Left lung (tissue), 10 donors: ENCODE measurements around the gene MAML2. TPM values are rescaled to one million over a fixed set of nuclear protein-coding genes. Genes with fewer than 3 reads are reported as not detected.
"Not testable (repeated sequence)": the region's sequence is repeated elsewhere in the genome, so short reads cannot be mapped to it uniquely, and the experiment has no call there.

Source experiments
- ATAC-seq: fragments of 200-7000 bp; cut with Tn5 transposase; one replicate; pipeline ENCODE4 v1.9.1; 2020; ENCODE audit warnings: moderate library complexity
- DNase-seq, 4 donors: peaks; one replicate each; pipeline ENCODE4 v3.0.0-alpha.2; 2013 to 2020
- H3K27ac ChIP-seq, 2 donors: fragments of 200-600 bp; sonication (generic) in 1 of 2; one replicate each; pipeline versions ENCODE4 v1.5.0 to v1.8.0; 2020 to 2021
- H3K27me3 ChIP-seq, 2 donors: fragments of 200-600 bp; sonication (generic) in 1 of 2; one replicate each; pipeline versions ENCODE4 v1.5.0 to v1.8.0; 2020 to 2021
- H3K36me3 ChIP-seq, 2 donors: fragments of 200-600 bp; sonication (generic) in 1 of 2; one replicate each; pipeline versions ENCODE4 v1.5.0 to v1.8.0; 2020 to 2021
- H3K4me1 ChIP-seq, 2 donors: fragments of 200-600 bp; one replicate each; pipeline ENCODE4 v1.8.0; 2021
- H3K4me3 ChIP-seq, 2 donors: fragments of 200-600 bp; sonication (generic) in 1 of 2; one replicate each; pipeline versions ENCODE4 v1.5.0 to v1.8.0; 2020 to 2021; ENCODE audit warnings: mild to moderate bottlenecking in 1 of 2
- H3K9me3 ChIP-seq, 2 donors: fragments of 200-600 bp; sonication (generic) in 1 of 2; one replicate each; pipeline versions ENCODE4 v1.5.0 to v1.8.0; 2020 to 2021
- intact Hi-C, 2 donors: fragments of 100-400 bp; cut with DNase I; formaldehyde crosslinking; loops; one replicate each; pipeline versions ENCODE4 v1.11.2 to v1.14.2; 2022
- polyA plus RNA-seq, 6 donors: library from polyadenylated mRNA; unstranded; fragments of 120-200 nt; gene quantifications; one replicate each; pipeline ENCODE4 v1.2.1, GENCODE V29; 2013; ENCODE audit not compliant: insufficient read length in 6 of 6
- total RNA-seq, 2 donors: library from RNA; stranded (reverse); fragmentation: NEBNext Ultra II Directional; extraction: Animal tissue kit (Norgen Biotek cat#: 25700); gene quantifications; one replicate each; pipeline ENCODE4 v1.2.1, GENCODE V29; 2021
- TF ChIP-seq, protein P1 (sequence below), 2 donors: fragments of 200-600 bp; sonication (generic) in 1 of 2; IDR thresholded peaks; one replicate each; pipeline versions ENCODE4 v1.5.0 to v1.8.0; 2021; ENCODE audit warnings: antibody characterized with exemption in 2 of 2
- donor health status: DM: no; HTN: yes; CAD: no.
- donor health status: DM: no; HTN: no; CAD: no.

MAML2 gene
- total and polyA plus RNA-seq, 8 donors: 18.7 to 44.0 (median 36.6) TPM

DNA sequence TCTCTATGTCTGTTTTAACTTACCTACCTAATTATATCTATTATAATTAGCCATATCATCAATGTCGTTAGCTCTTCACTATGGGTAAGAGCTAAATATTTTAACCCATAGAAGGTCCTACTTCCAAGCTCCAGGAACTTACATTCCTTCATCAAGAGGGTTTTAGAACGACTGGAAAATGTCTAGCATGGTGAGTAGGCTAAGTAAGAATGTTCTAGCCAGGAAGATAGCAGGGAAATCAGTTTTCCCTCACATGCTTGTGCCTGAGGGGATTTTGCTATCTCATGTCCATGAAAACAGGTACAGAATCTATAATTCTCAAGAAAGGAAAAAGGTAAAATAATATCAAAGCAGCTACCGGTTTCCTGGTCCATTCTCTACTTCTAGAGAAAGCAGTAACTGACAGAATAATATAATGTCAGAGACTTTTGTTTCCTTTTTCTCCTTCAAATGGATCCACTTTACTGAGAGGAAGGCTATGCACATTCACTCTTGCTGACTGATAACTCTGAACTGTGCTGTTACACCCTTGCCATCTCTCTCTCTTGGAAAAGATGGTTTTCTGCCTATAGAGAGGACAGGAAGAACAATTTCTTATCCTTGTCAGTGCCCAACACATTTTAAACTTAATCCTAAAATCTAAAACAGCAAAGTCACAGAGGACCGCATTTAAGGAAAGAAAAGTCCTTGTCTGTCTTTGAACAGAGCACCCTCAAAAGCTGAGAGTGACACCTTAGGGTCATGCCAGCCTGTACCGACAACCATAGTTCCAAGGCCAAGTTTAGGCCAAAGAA lies 67.0 kb downstream of the MAML2 start:
- intact Hi-C loops: no loop called here
- ATAC-seq: no peak
- no peak overlapping the region for H3K27ac ChIP-seq

DNA sequence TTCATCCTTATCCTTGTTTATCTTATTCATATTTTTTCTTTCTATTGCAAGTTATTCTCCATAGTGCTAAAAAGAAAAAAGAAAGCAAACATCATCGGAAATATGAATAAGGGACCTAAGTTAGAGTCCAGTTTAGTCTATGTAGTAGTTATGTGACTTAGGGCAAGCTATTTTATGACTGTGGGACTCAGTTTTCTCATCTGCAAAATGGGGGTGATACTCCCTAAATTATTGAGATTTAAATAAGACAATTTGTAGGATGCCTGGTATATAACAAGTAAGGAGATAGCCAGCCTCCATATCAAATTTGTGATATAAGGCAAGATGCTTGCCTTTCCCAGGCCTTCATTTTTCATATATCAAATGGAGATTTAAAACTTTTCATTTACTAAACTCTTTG lies 69.5 kb downstream of the MAML2 start:
- intact Hi-C loops: no loop called here
- H3K9me3 ChIP-seq: no peaks in the 10 kb centered on the region
- H3K36me3 ChIP-seq: peaks cover 0 to 6% of the 10 kb centered on the region in 2 donors
- H3K27ac ChIP-seq: no peak overlapping the region
- DNase-seq: no peak
- TF ChIP-seq, protein P1, sequence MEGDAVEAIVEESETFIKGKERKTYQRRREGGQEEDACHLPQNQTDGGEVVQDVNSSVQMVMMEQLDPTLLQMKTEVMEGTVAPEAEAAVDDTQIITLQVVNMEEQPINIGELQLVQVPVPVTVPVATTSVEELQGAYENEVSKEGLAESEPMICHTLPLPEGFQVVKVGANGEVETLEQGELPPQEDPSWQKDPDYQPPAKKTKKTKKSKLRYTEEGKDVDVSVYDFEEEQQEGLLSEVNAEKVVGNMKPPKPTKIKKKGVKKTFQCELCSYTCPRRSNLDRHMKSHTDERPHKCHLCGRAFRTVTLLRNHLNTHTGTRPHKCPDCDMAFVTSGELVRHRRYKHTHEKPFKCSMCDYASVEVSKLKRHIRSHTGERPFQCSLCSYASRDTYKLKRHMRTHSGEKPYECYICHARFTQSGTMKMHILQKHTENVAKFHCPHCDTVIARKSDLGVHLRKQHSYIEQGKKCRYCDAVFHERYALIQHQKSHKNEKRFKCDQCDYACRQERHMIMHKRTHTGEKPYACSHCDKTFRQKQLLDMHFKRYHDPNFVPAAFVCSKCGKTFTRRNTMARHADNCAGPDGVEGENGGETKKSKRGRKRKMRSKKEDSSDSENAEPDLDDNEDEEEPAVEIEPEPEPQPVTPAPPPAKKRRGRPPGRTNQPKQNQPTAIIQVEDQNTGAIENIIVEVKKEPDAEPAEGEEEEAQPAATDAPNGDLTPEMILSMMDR (IDR thresholded peaks at IDR 0.05): no peak
- peaks cover 0 to 16% of the 10 kb centered on the region in 2 donors for H3K4me1 ChIP-seq
- no peak for ATAC-seq
- no peaks in the 10 kb centered on the region for H3K27me3 ChIP-seq
- H3K4me3 ChIP-seq: no peak overlapping the region

More for the DNA sequence above, 67.0 kb downstream of the MAML2 start:
- TF ChIP-seq, protein P1 (IDR thresholded peaks at IDR 0.05): no peak
- no peaks in the 10 kb centered on the region for H3K27me3 ChIP-seq
- H3K4me3 ChIP-seq: no peak overlapping the region
- DNase-seq: no peak
- H3K4me1 ChIP-seq: peaks cover 0 to 32% of the 10 kb centered on the region in 2 donors
- H3K9me3 ChIP-seq: no peaks in the 10 kb centered on the region
- no peaks in the 10 kb centered on the region for H3K36me3 ChIP-seq

DNA sequence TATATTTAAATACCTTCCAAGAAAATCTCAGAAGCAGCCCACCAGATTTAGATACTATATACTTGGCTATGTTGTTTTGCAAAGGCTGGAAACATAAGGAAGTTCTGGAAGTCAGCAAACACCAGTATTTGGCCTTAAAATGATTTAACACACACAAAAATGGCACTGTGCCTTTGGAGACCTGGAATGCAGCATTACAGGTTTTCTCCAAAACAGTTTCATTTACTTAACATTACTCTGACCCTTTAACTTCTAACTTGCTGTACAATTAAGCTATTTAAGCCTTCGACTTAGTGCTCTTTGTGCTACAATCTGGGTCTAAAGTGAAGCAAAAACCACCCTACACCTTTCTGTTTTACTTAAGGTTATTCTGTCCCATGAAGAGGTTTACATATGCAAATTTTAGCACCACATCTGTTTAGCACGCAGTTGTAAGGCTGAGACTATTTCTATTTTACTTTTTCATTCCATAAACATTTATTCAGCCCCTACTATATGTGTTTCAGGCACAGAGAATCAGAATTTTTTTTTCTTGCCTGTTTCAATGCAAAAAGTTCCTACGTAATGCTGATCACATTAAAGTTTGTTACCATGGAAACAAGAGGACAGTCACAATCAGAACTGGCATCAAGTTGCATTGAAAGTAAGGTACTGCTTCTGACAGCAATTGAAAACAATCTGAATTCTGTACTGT lies 70.3 kb downstream of the MAML2 start:
- Histone ChIP-seq H3K27ac (peak overlapping the region; percentile 60 to 67), H3K4me1 (peaks cover 0 to 19% of the 10 kb centered on the region in 2 donors), H3K9me3 (no peaks in the 10 kb centered on the region), H3K4me3 (no peak overlapping the region), H3K27me3 (no peaks in the 10 kb centered on the region), H3K36me3 (peaks cover 0 to 6% of the 10 kb centered on the region in 2 donors)
- ATAC-seq (peak; percentile 78), DNase-seq (peak in 1 of 4 donors; percentile 81)
- intact Hi-C loops: no loop called here
- TF ChIP-seq, protein P1 (IDR thresholded peaks at IDR 0.05): no peak

DNA sequence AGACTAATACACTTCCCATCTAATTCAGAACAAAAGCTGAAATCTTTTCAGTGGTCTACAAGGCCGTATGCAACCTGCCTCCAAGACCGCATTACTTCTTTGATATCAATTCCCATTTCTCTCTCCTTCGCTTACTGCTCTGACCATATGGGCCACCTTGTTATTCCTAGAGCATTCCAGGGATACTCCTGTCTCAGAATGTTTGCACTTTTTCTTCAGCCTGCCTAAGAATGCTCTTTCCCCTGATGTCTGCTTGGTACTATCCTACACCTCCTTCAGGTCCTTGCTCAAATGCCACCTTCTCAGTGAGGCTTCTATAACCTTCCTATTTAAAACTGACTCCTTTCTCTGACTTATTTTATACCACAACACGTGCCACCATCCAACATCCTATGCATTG lies 71.2 kb downstream of the MAML2 start:
- Histone ChIP-seq H3K4me1 (peaks cover 0 to 28% of the 10 kb centered on the region in 2 donors), H3K36me3 (peaks cover 0 to 6% of the 10 kb centered on the region in 2 donors), H3K27me3 (no peaks in the 10 kb centered on the region), H3K27ac (peak overlapping the region in 1 of 2 donors; percentile 67), H3K4me3 (no peak overlapping the region), H3K9me3 (no peaks in the 10 kb centered on the region)
- intact Hi-C loops: no loop called here
- ATAC-seq (peak; percentile 8), DNase-seq (no peak)
- TF ChIP-seq, protein P1 (IDR thresholded peaks at IDR 0.05): no peak

DNA sequence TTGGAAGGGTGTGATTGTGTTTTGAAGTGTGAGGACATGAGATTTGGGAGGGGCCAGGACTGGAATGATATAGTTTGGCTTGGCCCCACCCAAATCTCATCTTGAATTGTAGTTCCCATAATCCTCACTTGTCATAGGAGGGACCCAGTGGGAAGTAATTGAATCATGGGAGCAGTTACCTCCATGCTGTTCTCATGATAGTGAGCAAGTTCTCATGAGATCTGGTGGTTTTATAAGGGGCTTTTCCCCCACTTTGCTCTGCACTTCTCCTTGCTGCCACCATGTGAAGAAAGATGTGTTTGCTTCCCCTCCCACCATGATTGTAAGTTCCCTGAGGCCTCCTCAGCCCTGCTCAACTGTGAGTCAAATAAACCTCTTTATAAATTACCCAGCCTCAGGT lies 71.6 kb downstream of the MAML2 start:
- H3K27me3 ChIP-seq, H3K27ac ChIP-seq, intact Hi-C loops, H3K4me3 ChIP-seq, H3K9me3 ChIP-seq, H3K36me3 ChIP-seq, ATAC-seq, DNase-seq: not testable (repeated sequence)
- peaks cover 0 to 29% of the 10 kb centered on the region in 2 donors for H3K4me1 ChIP-seq

DNA sequence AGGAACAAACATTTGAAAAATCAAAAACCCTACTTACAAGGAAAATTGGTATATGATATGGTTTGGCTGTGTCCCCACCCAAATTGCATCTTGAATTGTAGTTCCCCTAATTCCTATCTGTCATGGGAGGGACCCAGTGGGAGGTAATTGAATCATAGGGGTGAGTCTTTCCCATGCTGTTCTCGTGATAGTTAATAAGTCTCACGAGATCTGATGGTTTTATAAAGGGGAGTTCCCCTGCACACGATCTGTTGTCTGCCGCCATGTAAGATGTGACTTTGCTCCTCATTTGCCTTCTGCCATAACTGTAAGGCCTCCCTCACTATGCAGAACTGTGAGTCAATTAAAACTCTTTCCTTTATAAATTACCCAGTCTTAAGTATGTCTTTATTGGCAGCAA lies 74.5 kb downstream of the MAML2 start:
- intact Hi-C loops, H3K27me3 ChIP-seq, DNase-seq, ATAC-seq, H3K36me3 ChIP-seq, H3K4me3 ChIP-seq, H3K9me3 ChIP-seq: not testable (repeated sequence)
- peak overlapping the region in 1 of 2 donors; percentile 53 for H3K27ac ChIP-seq
- peaks cover 12 to 53% of the 10 kb centered on the region in 2 donors for H3K4me1 ChIP-seq
